K562 (cell line): Measurements from ENCODE around the gene DSTYK. TPM values are rescaled to one million over a fixed set of nuclear protein-coding genes. Genes with fewer than 3 reads are reported as not detected.

Experiments
- BCLAF1 ChIP-seq, 2 experiments: fragments of 450-650 bp in 1 of 2; IDR thresholded peaks; 2 replicates each; pipeline ENCODE4 v1.6.1; 2011 to 2017; ENCODE audit warnings: low read depth in 2 of 2, antibody characterized with exemption in 1 of 2, borderline replicate concordance in 1 of 2, low read length in 1 of 2, mild to moderate bottlenecking in 1 of 2, mixed read lengths in 1 of 2; ENCODE audit not compliant: control insufficient read depth in 1 of 2
- CTBP1 ChIP-seq: fragments of 450-650 bp; IDR thresholded peaks from 2 replicates; pipeline ENCODE4 v1.6.1; 2016; ENCODE audit warnings: borderline replicate concordance
- DIDO1 ChIP-seq: fragments of 450-650 bp; IDR thresholded peaks from 2 replicates; pipeline ENCODE4 v1.6.1; 2016; ENCODE audit warnings: low read depth, missing biosample characterization, missing genetic modification characterization
- E2F8 ChIP-seq: fragments of 450-650 bp; IDR thresholded peaks from 2 replicates; pipeline ENCODE4 v1.7.1; 2018; ENCODE audit warnings: mild to moderate bottlenecking, low read depth; ENCODE audit not compliant: partially characterized antibody
- GABPA ChIP-seq: fragments of 200-800 bp; sonication (Bioruptor generic); conservative IDR thresholded peaks from 2 replicates; pipeline ENCODE4 v1.6.1; 2016; ENCODE audit warnings: low read depth, missing genetic modification characterization, missing compliant biosample characterization
- GATAD2B ChIP-seq: fragments of 450-650 bp; IDR thresholded peaks from 2 replicates; pipeline ENCODE4 v1.6.1; 2017; ENCODE audit warnings: mild to moderate bottlenecking, borderline replicate concordance
- HMGXB4 ChIP-seq: sonication (generic); formaldehyde crosslinking; IDR thresholded peaks from 2 replicates; pipeline ENCODE4 v1.8.1; 2023; ENCODE audit warnings: mild to moderate bottlenecking, missing genetic modification reagents
- MTA3 ChIP-seq: fragments of 450-650 bp; formaldehyde crosslinking; IDR thresholded peaks from 2 replicates; pipeline ENCODE4 v1.6.1; 2017; ENCODE audit warnings: mild to moderate bottlenecking, borderline replicate concordance
- NKRF ChIP-seq: fragments of 450-650 bp; IDR thresholded peaks from 2 replicates; pipeline ENCODE4 v1.6.1; 2016; ENCODE audit warnings: borderline replicate concordance
- RCOR1 ChIP-seq, 2 experiments: IDR thresholded peaks; 2 replicates each; pipeline ENCODE4 v1.6.1; 2012; ENCODE audit warnings: low read depth in 2 of 2, low read length in 2 of 2, borderline replicate concordance in 1 of 2, improper control_type of control experiment in 1 of 2
- SP2 ChIP-seq: IDR thresholded peaks from 2 replicates; pipeline ENCODE4 v1.6.1; 2011; ENCODE audit warnings: mild to moderate bottlenecking, low read depth, low read length, moderate library complexity; ENCODE audit not compliant: poor library complexity, severe bottlenecking; ENCODE audit errors: extremely low read depth
- SREBF1 ChIP-seq: fragments of 150-350 bp; IDR thresholded peaks from 2 replicates; pipeline ENCODE4 v1.6.1; 2014; ENCODE audit warnings: antibody characterized with exemption, low read depth, low read length, borderline replicate concordance
- SRF ChIP-seq, 2 experiments: fragments of 250-450, 450-650 bp in 1 of 2; sonication (Bioruptor Pico) in 1 of 2; sonication (generic) in 1 of 2; formaldehyde crosslinking; IDR thresholded peaks; 2 replicates each; pipeline versions ENCODE4 v1.5.0 to v1.5.1; 2020 to 2022; ENCODE audit warnings: mild to moderate bottlenecking in 1 of 2, missing genetic modification reagents in 1 of 2
- XRCC3 ChIP-seq: fragments of 450-650 bp; IDR thresholded peaks from 2 replicates; pipeline ENCODE4 v1.6.1; 2017; ENCODE audit warnings: mild to moderate bottlenecking, moderate library complexity
- ZNF3 ChIP-seq: fragments of 250-450 bp; sonication (Bioruptor Pico); IDR thresholded peaks from 2 replicates; pipeline ENCODE4 v1.5.0; 2021; ENCODE audit warnings: mild to moderate bottlenecking, moderate library complexity
- polyA plus RNA-seq, 8 experiments: library from polyadenylated mRNA; depleted of rRNA in 4 of 8; stranded (reverse) in 5 of 8; unstranded in 3 of 8; fragments of >200 nt; fragmentation: Nextera tagmentation in 2 of 8; fragmentation: Illumina TruSeq in 1 of 8; extraction: Ambion mirVana in 2 of 8; extraction: Trizol in 1 of 8; gene quantifications; 2 replicates each; pipeline versions ENCODE4 v1.2.1 to v1.2.3, GENCODE V29; 2011 to 2014; ENCODE audit warnings: inconsistent platforms in 1 of 8, missing spikeins in 1 of 8
- total RNA-seq, 7 experiments: library from RNA; depleted of rRNA in 6 of 7; stranded (reverse); fragments of >200 nt in 6 of 7; fragmentation: Illumina TruSeq in 2 of 7; extraction: Trizol in 2 of 7; gene quantifications; 2 replicates each; pipeline versions ENCODE4 v1.2.1 to v1.2.3, GENCODE V29; 2011 to 2021; ENCODE audit warnings: low replicate concordance in 1 of 7

The DSTYK gene
- total and polyA plus RNA-seq, 9 of the 15 experiments (the other 6 are each of a cell fraction or from before 2014, with no cell fraction given) = 4.2 to 7.1 (median 6.2) TPM

GRCh38 chr1:205172729-205173366 is 38.7 kb downstream of the DSTYK start (continued):
- TF ChIP-seq RCOR1 (IDR thresholded peaks at IDR 0.05; ENCODE audit: borderline replicate concordance in 1 of 2, low read depth in 2 of 2, low read length in 2 of 2) (no peak; a peak in 1 of 4 replicates), DIDO1 (no peak), MTA3 (0 out of 2 replicates have a peak, but pooled peaks have one; percentile 56), BCLAF1 (IDR thresholded peaks at IDR 0.05; ENCODE audit: borderline replicate concordance in 1 of 2, control insufficient read depth in 1 of 2, low read depth in 2 of 2, low read length in 1 of 2) (no peak), ZNF3 (CRISPR knock-in tag) (no peak), GABPA (tag) (no peak), HMGXB4 (no peak), E2F8 (no peak), CTBP1 (no peak), SREBF1 (no peak), XRCC3 (no peak), GATAD2B (peak; percentile 50; the same call in 1 of the 2 replicates), NKRF (no peak), SP2 (no peak), SRF (CRISPR knock-in tag; IDR thresholded peaks at IDR 0.05) (no peak)
